ENCODE measurements around the gene LYPD8.

GRCh38 chr1:248736977-248737376, 18.6 kb downstream of the LYPD8 start:
- TF ChIP-seq POLR2A (IDR thresholded peaks at IDR 0.05; ENCODE audit: low read depth, low read length): no peak
- no peak for TF ChIP-seq CTCF (IDR thresholded peaks at IDR 0.05; ENCODE audit: extremely low read depth in 1 of 2, insufficient read depth in 1 of 2, low read depth in 1 of 2, low read length in 2 of 2)
- TF ChIP-seq EZH2 (IDR thresholded peaks at IDR 0.05; ENCODE audit: borderline replicate concordance, low read depth, low read length, severe bottlenecking): no peak

Data from endothelial cell of umbilical vein (primary cell).